Superior temporal gyrus (tissue), 1 donor: ENCODE measurements around the gene OVCA2.

ENCODE experiments used
- DNase-seq: peaks from one replicate; pipeline ENCODE4 v3.0.0-alpha.2; 2016; ENCODE audit errors: extremely low spot score

The OVCA2 gene

DNA sequence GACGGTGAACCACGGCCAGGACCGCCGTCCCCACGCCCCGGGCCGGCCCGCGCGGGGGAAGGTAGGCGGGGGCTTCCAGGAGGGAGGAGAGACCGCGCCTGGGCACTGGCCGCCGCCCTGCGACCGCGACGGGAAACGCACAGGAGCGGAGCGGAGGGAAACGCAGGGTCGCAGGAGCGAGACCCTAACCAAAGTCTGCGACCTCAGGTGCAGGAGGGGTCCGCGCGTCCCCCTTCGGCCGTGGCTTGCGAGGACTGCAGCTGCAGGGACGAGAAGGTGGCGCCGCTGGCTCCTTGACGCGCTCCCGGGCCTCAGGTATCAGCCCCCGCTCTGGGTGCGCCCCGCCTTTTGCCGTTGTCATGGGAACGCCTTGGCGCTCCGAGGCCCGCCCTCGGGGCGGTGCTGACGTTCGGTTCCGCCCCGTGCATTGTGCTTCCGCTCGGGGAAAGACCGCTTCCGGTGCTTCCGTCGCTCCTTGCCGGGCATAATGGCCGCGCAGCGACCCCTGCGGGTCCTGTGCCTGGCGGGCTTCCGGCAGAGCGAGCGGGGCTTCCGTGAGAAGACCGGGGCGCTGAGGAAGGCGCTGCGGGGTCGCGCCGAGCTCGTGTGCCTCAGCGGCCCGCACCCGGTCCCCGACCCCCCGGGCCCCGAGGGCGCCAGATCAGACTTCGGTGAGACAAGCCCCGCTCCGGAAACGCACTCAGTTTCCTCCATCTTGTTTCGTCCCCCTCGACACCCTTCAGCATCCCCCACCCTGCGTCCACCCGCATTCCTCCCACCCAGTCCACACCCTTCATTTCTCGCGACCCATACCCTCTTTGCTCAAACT, at the start of gene OVCA2:
TSS of gene OVCA2 (plus strand) at position 462 of the 829 bp plus-strand sequence. CDS start at position 488, 26 bp downstream.
- peak; percentile 96 for DNase-seq

DNA sequence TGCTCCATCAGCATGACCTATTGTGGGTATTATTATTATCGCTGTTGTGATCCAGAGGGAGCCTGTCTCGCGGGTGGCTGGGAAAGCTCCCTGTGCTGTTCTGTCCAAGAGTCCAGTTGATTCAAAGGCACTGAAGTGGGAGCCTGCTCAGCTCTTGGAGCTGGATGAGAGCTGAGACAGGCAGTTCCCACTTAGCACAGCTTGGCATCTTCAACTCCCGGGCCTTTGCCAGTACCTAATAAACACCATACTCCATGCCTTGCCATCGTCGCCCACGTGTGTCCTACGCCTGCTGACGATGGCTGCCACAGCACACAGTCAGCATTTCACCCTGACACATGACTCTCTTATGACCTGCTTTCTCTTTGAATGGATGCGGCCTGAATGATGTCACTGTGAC, 49.3 kb upstream of the OVCA2 start:
- peak; percentile 66 for DNase-seq

DNA sequence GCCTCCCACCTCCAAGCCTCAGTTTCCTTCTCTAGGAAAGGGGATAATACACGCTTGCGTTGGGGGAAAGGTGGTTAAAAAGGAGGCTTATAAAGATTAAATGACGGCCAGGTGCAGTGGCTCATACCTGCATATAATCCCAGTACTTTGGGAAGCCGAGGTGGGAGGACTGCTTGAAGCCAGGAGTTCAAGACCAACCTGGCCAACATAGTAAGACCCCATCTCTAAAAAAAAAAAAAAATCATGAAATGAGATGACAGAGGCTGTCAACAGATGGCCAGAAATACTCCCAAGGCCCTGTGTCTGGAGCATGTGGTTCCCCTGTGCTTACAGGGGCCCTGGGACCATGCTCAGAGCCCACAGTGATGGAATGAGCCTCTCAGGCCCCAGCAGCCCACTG, 47.1 kb upstream of the OVCA2 start:
- DNase-seq: no peak

DNA sequence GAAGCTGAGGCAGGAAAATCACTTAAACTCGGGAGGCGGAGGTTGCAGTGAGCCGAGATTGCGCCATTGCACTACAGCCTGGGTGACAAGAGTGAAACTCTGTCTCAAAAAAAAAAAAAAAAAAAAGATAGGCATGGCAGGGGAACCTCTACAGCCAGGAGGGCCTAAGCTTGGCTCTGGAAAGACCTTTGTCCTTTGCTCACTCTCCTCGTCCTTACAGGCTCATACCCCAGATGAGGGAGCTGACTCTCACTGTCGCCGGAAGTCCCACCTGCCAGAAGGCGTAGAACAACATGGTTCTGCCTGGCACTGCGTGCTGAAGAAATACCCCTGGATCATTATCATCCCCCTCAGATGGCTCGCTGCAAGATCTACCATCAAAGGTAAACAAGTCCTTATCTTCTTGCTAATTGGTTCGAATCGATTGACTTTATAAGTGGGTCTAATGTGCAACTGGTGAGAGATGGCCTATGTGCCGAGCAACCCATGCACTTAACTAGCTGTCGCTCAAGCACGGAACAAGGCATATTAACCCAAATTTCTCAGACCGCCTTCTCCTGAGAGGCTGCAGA, 46.4 kb upstream of the OVCA2 start:
- no peak for DNase-seq

DNA sequence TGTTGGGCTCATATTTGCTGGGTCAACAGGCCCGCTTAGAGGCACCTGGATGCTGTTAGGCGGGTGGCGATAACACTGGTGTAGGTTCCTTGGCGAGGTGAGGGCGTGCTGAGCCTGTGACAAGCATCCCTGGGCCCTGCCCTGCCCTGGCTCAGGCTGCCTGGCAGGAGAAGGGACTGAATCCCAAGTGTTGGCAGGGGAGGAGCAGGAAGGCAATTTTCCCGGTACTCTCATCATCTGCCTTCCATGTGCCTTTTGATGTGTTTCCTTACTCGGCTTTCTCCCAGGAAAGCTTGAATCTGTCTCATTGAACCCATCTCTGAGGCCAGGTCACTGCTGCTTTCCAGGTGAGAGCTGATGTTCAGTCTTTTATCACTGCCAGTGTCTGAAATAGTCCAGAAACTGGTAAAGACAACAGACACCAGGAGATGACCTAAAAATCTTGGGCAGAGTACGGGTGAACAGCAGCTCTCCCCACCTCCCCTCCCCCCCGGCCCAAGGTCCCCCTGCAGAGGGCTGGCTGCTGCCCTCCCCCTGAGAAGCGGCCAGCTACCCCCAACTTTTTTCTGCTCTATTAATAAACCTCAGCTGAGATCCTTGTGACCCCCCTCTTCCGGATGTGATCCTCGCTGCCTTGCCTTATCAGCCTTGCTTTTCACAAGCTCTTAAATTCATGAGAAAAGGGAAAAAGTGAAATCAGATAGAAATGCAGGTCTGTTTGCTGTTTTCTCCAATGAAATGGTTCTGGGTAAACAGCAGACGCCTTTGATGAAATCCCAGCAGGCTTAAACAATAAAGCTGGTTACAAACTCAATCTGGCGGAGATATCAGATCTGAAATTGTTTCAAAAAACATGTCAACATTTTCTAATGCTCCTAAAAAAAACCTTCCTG, 45.7 kb upstream of the OVCA2 start:
- no peak for DNase-seq

- DNase-seq: no peak
These were observed 45.0 kb upstream of the OVCA2 start for GRCh38 chr17:1996800-1997288.

- peak; percentile 19 for DNase-seq
These were observed 44.4 kb upstream of the OVCA2 start for GRCh38 chr17:1997289-1997926.

GRCh38 chr17:1997927-1998742, 43.7 kb upstream of the OVCA2 start:
- DNase-seq: no peak

DNA sequence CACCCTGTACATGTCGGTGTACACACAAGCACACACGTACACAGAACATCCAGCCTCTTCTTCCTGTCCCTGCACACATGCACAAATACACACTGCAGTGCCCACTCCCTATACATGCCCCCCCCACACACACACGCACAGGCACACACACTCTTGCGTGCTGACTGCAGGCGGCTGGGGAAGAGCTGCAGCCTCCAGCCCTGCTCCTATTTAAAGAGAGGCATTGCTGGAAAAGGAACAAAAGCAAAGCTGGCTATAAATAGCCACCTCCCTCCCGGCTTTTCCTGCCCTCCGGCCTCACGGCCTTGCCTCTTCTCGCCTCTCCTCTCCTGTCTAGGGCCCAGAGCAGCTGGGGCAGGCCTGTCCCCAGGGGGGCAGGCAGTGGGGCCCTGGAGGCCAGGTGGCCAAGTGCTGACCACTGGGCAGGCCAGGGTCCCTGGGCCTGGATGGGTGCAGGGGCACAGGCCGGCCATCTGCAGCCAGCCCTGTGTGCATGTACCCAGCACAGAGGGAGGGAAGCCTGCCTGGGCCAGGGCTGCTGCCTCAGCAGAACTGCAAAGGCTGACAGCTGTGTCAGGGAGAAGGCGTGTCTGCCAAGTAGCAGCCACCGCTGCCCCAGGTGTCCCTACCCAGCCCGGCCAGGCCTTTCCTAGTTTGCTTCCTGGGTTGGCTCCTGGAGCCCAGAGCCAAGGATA, 42.1 kb upstream of the OVCA2 start:
- DNase-seq: peak; percentile 33

- no peak for DNase-seq
These were observed 39.0 kb upstream of the OVCA2 start for GRCh38 chr17:2002767-2003329.

GRCh38 chr17:2003525-2003924, 38.3 kb upstream of the OVCA2 start:
- no peak for DNase-seq

DNA sequence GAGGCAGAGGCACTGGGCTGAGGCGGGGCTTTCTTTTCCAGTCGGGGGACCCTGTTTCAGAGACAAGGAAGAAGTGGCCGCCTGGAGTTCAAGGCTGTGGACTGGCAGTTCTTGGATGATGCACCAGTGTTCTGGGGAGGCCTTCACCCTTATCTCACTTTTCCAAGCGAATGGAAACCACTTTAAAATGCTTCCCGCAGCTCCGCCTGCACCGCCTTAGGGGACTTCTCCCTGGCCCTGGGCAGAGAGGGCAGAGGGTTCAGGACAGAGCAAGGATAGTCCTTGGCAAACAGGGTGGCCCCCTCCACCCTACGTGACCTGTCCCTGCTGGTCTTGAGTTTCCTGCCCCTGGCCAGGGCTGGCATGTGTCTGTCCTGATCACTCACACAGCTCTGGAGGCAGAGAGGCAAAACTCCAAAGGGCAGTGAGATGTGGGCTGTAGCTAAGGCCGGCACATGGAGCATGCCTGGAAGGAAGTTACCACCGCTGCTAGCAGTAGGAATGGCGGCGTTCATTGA, 37.3 kb upstream of the OVCA2 start:
- no peak for DNase-seq

- DNase-seq: peak; percentile 11
These were observed 33.3 kb upstream of the OVCA2 start for GRCh38 chr17:2008332-2009126.

- no peak for DNase-seq
These were observed 32.1 kb upstream of the OVCA2 start for GRCh38 chr17:2009737-2010136.

DNA sequence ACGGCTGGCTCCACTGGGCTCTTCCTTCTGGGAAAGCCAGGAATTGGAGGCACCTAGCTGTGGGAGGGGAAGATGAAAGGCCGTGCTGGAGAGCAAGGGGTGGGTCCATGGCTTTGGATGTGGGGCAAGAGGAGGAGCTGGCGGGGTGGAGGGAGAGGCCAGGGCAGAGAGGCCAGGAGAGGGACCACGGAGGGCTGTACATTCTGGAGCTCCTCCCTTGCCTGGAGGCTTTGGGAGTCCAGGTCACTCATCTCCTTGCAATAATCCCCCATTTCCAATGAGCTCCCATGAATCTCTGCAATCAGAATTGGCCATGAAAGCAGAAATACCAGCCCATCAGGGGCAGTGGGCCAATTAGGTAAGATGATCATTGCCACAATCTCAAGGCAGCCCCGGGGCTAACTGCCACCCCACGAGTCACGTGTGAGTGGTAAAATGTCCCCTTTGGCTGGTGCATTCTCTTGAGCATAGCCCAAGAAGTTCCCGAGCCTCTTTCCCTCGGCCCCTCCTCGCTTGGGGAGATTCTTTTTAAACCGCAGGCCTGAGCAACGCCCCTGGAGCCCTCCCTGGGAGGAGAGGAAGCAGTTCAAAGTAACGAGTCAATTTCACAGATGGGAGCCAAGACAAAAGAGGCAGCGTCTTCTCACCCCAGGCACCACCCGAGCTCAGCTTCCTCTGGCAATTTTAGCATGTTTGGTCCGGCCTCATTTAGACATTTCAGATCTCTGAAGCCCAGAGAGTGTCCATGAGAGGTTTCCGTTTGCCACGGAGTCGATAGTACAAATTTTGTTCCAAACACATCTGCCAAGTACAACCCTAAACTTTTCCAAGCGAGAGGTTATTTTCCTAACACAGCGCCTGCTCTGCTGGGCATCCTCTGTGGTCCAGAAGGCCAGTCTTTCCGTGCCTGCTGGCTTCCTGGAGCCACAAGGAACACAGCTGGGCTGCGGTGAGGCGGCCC, 30.1 kb upstream of the OVCA2 start:
- peak; percentile 16 for DNase-seq

DNA sequence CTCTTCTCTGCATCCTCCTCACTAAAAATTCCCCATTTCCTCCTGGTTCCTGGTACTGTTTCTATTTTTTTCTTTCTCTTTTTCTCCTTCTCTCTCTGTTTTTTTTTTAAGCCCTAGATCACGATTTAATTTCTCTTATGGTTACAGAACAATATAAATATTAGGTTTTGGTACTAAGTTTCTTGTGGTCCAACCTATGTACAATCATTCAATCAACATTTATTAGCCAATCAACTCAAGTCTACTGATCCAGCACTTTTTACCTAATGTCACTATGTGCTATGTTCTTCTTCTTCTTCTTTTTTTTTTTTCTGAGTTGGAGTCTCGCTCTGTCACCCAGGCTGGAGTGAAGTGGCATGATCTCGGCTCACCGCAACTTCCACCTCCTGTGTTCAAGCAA, 29.3 kb upstream of the OVCA2 start:
- peak; percentile 8 for DNase-seq

- DNase-seq: peak; percentile 2
These were observed 28.4 kb upstream of the OVCA2 start for GRCh38 chr17:2013220-2013993.
